Measurements from ENCODE around the gene CKS2.

DNA sequence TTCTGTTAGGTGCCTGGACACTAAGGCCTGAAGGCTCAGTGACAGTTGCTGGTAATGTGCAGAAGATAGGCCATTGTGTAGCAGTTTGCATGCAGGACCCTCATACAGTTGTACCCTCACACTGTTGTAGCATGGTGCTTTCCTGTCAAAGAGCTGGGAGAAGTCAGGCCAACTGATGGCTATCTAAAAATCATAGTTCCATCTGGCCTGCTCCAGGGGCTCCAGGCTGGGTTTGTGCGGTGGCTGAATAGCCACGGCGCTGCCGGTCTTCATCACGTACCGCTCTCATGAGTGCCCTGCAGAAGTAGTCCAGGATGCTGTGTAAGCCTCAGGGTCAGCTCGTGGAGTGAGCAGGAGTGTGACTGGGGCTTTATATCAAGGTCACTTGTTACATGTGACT lies 19.5 kb downstream of the CKS2 start:
- TF ChIP-seq, protein P1, sequence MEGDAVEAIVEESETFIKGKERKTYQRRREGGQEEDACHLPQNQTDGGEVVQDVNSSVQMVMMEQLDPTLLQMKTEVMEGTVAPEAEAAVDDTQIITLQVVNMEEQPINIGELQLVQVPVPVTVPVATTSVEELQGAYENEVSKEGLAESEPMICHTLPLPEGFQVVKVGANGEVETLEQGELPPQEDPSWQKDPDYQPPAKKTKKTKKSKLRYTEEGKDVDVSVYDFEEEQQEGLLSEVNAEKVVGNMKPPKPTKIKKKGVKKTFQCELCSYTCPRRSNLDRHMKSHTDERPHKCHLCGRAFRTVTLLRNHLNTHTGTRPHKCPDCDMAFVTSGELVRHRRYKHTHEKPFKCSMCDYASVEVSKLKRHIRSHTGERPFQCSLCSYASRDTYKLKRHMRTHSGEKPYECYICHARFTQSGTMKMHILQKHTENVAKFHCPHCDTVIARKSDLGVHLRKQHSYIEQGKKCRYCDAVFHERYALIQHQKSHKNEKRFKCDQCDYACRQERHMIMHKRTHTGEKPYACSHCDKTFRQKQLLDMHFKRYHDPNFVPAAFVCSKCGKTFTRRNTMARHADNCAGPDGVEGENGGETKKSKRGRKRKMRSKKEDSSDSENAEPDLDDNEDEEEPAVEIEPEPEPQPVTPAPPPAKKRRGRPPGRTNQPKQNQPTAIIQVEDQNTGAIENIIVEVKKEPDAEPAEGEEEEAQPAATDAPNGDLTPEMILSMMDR (conservative IDR thresholded peaks at IDR 0.05 in 1 of 2, IDR thresholded peaks at IDR 0.05 in 1 of 2; ENCODE audit: extremely low read depth in 1 of 2, insufficient read depth in 1 of 2, low read depth in 1 of 2, low read length in 2 of 2) = no peak
- no peak for TF ChIP-seq EZH2 (IDR thresholded peaks at IDR 0.05; ENCODE audit: borderline replicate concordance, low read length)

Data from mammary epithelial cell (primary cell).